IPS-20b (cell line): ENCODE data around the gene MT1M.
"Not testable (repeated sequence)": the region's sequence is repeated elsewhere in the genome, so short reads cannot be mapped to it uniquely, and the experiment has no call there.

ENCODE experiments used
- H3K27ac ChIP-seq: one replicate; pipeline ENCODE4 v1.5.1; 2013; ENCODE audit warnings: low read length
- H3K27me3 ChIP-seq: 2 replicates; pipeline ENCODE4 v1.6.1; 2013; ENCODE audit warnings: mild to moderate bottlenecking, low read length, inconsistent platforms; ENCODE audit not compliant: insufficient read depth
- H3K36me3 ChIP-seq: 2 replicates; pipeline ENCODE4 v1.6.1; 2013; ENCODE audit warnings: low read depth, mild to moderate bottlenecking, inconsistent platforms, low read length, moderate library complexity; ENCODE audit not compliant: insufficient read depth
- H3K4me1 ChIP-seq: 2 replicates; pipeline ENCODE4 v1.6.1; 2013; ENCODE audit warnings: mild to moderate bottlenecking, control low read depth, inconsistent platforms, low read length, moderate library complexity; ENCODE audit not compliant: insufficient read depth
- H3K4me3 ChIP-seq: 2 replicates; pipeline ENCODE4 v1.5.1; 2013; ENCODE audit warnings: mild to moderate bottlenecking, low read length, inconsistent platforms
- H3K9ac ChIP-seq: 2 replicates; pipeline ENCODE4 v1.6.1; 2013; ENCODE audit warnings: low read depth, mild to moderate bottlenecking, inconsistent platforms, low read length, moderate library complexity
- H3K9me3 ChIP-seq: 2 replicates; pipeline ENCODE4 v1.6.1; 2013; ENCODE audit warnings: mild to moderate bottlenecking, low read depth, low read length, inconsistent platforms; ENCODE audit not compliant: insufficient read depth

MT1M gene

GRCh38 chr16:56662357-56663354 lies 30.2 kb downstream of the MT1M start:
- Histone ChIP-seq H3K9me3 (no peaks in the 10 kb centered on the region; the same call in 1 of the 2 replicates), H3K9ac (no peak overlapping the region), H3K4me1 (peaks cover 3% of the 10 kb centered on the region; the same call in 1 of the 2 replicates), H3K4me3 (peak overlapping the region; percentile 60), H3K27ac (no peak overlapping the region), H3K27me3 (peaks cover 100% of the 10 kb centered on the region), H3K36me3 (no peaks in the 10 kb centered on the region)

DNA sequence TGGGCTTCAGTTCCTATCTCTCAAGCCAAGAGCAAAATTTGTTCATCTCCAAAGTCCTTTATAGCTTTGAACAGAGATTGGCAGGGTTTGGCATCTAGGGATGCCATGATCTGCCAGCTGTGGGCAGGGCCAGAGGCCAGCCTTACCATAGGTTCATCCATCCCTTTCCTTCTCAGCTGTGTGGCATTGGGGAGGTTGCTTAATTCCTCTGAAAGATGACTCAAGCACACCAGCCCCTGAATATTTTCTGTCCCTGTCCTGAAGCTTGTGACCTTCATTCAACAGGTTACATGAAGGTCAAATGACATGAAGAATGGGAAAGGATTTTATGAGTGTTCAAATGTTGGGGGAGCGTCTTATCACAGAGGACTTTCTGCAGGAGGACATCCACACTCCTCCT lies 32.0 kb downstream of the MT1M start:
- H3K4me1 ChIP-seq = peaks cover 5% of the 10 kb centered on the region; the same call in 1 of the 2 replicates
- H3K9me3 ChIP-seq = no peaks in the 10 kb centered on the region; the same call in 1 of the 2 replicates
- no peak overlapping the region for H3K4me3 ChIP-seq
- H3K9ac ChIP-seq = no peak overlapping the region
- peaks cover 100% of the 10 kb centered on the region for H3K27me3 ChIP-seq
- H3K36me3 ChIP-seq = no peaks in the 10 kb centered on the region
- no peak overlapping the region for H3K27ac ChIP-seq

DNA sequence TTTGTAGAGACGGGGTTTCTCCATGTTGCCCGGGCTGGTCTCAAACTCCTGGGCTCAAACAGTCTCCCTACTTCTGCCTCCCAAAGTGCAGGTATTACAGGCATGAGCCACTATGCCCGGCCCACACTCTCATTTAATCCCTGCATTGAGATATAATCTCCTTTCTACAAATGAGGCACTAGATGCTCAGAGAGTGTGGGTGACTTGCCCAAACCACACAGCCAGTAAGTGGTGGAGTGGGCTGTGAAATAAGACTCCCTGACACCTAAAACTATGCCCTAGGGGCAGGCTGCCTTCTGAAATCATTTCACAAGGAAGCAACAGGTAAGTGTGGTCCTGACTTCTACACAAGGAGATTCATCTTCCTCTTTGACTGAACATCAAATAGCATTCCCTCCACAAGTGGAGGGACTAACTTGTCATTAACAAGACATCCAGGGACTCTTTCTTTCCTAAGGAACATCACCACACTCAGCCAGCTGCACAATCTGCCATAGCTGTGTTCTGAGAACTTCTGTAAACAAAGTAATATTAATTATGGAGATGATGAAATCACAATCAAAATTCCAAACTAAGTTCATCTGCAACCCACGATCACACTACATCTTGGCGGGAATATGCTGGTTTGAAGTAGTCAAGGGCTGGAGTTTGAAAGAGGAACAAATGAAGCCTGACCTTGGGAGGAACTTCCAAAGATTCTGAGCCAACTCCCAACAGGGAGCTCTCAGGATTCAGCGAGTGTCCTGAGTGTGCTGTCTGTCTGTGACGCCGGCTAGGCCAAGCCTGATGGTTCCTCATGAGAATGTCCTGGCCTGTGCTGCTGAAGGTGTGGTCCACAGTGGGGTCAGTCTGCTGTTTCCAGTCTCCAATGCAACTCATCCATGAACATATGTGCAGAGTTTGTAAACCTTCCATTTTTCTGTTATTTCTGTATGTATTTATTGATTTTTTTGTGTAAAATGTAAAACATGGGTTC lies 33.1 kb downstream of the MT1M start:
- H3K27ac ChIP-seq, H3K36me3 ChIP-seq, H3K9ac ChIP-seq, H3K4me3 ChIP-seq, H3K9me3 ChIP-seq, H3K4me1 ChIP-seq: not testable (repeated sequence)
- H3K27me3 ChIP-seq = peaks cover 100% of the 10 kb centered on the region

GRCh38 chr16:56667581-56668571 lies 35.4 kb downstream of the MT1M start, which contains the start of gene MT1G:
MT1G (minus strand) TSS chr16:56668065; CDS start chr16:56667993, 72 bp downstream.
- peaks cover 100% of the 10 kb centered on the region for H3K27me3 ChIP-seq
- H3K27ac ChIP-seq = no peak within 1 kb of the TSS
- H3K4me1 ChIP-seq = peaks cover 5% of the 10 kb centered on the region; the same call in 1 of the 2 replicates
- no peak within 1 kb of the TSS; the same call in 1 of the 2 replicates for H3K9ac ChIP-seq
- no peaks in the 10 kb centered on the region; the same call in 1 of the 2 replicates for H3K9me3 ChIP-seq
- no peaks in the 10 kb centered on the region for H3K36me3 ChIP-seq
- H3K4me3 ChIP-seq = peak within 1 kb of the TSS; percentile 59; the same call in 1 of the 2 replicates

GRCh38 chr16:56669005-56669839 lies 36.8 kb downstream of the MT1M start, which contains the start of gene MT1H:
MT1H (plus strand) TSS chr16:56669814; CDS start chr16:56669885, 71 bp downstream.
- peak within 1 kb of the TSS; percentile 48; the same call in 1 of the 2 replicates for H3K4me3 ChIP-seq

DNA sequence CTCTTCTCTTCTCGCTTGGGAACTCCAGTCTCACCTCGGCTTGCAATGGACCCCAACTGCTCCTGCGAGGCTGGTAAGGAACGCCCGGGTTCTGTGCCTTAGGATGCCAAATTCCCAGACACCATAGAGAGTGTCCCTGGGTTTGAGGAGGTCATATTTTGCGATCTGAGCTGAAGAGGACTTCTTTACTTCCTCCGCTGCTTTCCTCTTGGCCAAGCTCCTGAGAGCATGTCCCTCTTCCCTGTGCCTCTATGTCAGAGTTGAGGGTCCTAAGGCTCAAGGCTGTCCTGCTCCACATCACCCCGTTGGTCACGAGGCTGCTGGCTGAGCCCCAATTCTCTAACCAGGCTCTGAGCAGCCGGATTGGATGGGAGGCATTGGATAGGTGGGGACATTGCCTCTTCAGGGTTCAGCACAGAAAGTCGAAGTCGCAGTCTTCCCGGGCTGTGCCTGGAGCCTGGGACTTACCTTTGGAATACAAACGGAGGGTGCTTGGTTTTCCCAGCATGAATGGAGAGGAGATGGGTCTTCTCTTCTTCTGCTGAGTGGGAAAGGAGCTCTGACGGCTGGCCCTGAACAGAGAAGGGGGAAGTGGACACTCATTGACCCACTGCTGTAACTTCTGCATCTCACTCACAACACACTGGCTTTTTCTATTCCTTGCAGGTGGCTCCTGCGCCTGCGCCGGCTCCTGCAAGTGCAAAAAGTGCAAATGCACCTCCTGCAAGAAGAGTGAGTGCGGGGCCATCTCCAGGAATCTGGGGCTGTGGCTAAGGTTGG lies 37.6 kb downstream of the MT1M start:
- H3K4me3 ChIP-seq = peak overlapping the region; percentile 48; the same call in 1 of the 2 replicates
- H3K27me3 ChIP-seq = peaks cover 100% of the 10 kb centered on the region
- no peaks in the 10 kb centered on the region; the same call in 1 of the 2 replicates for H3K9me3 ChIP-seq
- no peaks in the 10 kb centered on the region for H3K36me3 ChIP-seq
- H3K9ac ChIP-seq = no peak overlapping the region
- no peak overlapping the region for H3K27ac ChIP-seq
- H3K4me1 ChIP-seq = peaks cover 8% of the 10 kb centered on the region

More at GRCh38 chr16:56669005-56669839, 36.8 kb downstream of the MT1M start, which contains the start of gene MT1H:
- Histone ChIP-seq H3K9me3 (no peaks in the 10 kb centered on the region; the same call in 1 of the 2 replicates), H3K4me1 (peaks cover 7% of the 10 kb centered on the region; the same call in 1 of the 2 replicates), H3K36me3 (no peaks in the 10 kb centered on the region), H3K27me3 (peaks cover 100% of the 10 kb centered on the region), H3K27ac (no peak within 1 kb of the TSS), H3K9ac (no peak within 1 kb of the TSS)

GRCh38 chr16:56670620-56670934 lies 38.1 kb downstream of the MT1M start:
- H3K4me1 ChIP-seq = peaks cover 11% of the 10 kb centered on the region
- H3K9ac ChIP-seq = no peak overlapping the region
- H3K9me3 ChIP-seq = no peaks in the 10 kb centered on the region; the same call in 1 of the 2 replicates
- peaks cover 100% of the 10 kb centered on the region for H3K27me3 ChIP-seq
- H3K36me3 ChIP-seq = no peaks in the 10 kb centered on the region
- no peak overlapping the region for H3K27ac ChIP-seq
- no peak overlapping the region for H3K4me3 ChIP-seq

DNA sequence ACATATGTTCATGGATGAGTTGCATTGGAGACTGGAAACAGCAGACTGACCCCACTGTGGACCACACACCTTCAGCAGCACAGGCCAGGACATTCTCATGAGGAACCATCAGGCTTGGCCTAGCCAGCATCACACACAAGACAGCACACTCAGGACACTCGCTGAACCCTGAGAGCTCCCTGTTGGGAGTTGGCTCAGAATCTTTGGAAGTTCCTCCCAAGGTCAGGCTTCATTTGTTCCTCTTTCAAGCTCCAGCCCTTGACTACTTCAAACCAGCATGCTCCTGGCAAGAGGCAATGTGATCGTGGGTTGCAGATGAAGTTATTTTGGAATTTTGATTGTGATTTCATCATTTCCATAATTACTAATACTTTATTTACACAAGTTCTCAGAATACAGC lies 39.2 kb downstream of the MT1M start:
- H3K27me3 ChIP-seq = peaks cover 100% of the 10 kb centered on the region
- H3K27ac ChIP-seq, H3K36me3 ChIP-seq, H3K9me3 ChIP-seq, H3K4me3 ChIP-seq, H3K9ac ChIP-seq: not testable (repeated sequence)
- H3K4me1 ChIP-seq = peaks cover 11% of the 10 kb centered on the region

GRCh38 chr16:56672171-56672570 lies 39.7 kb downstream of the MT1M start:
- not testable (repeated sequence) for H3K9ac ChIP-seq, H3K36me3 ChIP-seq, H3K27ac ChIP-seq, H3K4me3 ChIP-seq, H3K9me3 ChIP-seq
- H3K4me1 ChIP-seq = peaks cover 11% of the 10 kb centered on the region
- H3K27me3 ChIP-seq = peaks cover 100% of the 10 kb centered on the region
